ENCODE results near the gene ARID3B.

The ARID3B gene

DNA sequence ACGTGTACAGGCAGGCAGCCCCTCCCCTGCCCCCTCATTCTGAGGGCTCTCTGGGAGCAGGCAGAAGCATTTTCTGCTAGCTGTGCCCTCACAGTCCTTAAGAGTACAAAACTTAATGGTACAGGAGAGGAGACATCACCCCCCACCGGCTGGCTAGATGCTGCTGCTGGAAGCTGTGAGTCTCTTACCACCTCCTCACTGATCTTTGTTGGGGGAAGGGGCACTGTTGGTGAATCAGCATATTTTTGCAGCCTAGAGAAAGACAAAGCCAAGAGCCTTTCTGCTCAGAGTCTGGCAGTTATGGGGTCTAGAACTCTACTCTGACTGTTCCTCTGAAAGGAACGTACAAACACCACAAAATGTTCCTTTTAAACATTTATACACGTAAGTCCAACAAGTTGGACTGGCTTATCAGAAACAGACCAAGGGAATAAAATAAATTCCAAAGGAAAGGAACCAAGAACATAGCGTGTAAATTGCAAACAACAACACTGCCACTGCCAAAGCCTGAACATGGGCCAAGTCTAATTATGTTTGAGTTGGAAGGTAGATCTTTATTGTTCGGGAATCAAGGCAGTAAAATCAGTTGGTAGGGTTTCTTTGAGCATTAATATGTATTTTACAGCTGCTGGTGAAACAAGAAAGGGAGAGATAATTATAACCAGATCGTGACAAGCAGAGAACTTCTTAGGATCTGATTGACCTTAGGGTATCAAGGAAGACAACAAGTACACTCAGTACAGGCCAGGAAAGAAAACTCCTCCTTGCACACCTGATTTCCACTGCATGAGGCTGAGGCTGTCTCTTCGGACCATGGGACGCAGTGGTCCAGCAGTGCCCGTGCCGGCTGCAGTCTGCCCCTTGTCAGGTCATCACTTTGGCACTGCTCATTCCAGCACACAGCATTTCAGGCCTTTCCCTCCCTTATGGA, 102.0 kb downstream of the ARID3B start:
- DNase-seq (ENCODE audit: low spot score) = no peak

DNA sequence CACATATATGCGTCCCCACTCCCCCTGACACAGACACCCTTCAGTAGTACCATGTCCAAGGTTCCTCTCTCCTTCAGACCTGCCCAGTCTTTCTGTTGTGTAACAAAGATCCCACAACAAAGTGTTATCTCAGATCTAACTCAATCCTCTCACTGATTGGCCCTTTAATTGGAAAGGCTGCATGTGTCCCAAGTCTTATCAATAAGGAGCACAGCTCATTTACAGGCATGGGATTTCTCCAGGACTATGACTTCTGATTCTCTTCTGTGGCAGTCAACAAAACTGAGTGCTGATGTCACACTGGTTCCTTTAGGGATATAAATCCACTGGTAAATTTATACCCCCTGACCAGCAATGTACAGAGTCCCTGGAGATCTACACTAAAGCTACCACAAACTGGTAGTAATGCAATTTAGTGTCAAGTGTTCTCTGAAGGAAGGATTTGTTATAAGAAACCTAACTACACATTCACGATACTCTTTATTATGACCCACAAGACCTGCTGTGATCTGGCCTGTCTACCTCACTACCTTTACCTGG, 102.7 kb downstream of the ARID3B start:
- DNase-seq (ENCODE audit: low spot score) = no peak

- no peak for DNase-seq (ENCODE audit: low spot score)
Measured at GRCh38 chr15:74646480-74646879, 105.5 kb downstream of the ARID3B start.

Data from germinal center (tissue), 1 donor.